AG08396 (cell line): Measurements from ENCODE around the gene PPP1CB.
"Not testable (repeated sequence)": the region's sequence is repeated elsewhere in the genome, so short reads cannot be mapped to it uniquely, and the experiment has no call there.

ENCODE experiments used
- DNase-seq: peaks from one replicate; pipeline ENCODE4 v3.0.0; 2012; ENCODE audit warnings: low spot score, mixed read lengths

PPP1CB gene

DNA sequence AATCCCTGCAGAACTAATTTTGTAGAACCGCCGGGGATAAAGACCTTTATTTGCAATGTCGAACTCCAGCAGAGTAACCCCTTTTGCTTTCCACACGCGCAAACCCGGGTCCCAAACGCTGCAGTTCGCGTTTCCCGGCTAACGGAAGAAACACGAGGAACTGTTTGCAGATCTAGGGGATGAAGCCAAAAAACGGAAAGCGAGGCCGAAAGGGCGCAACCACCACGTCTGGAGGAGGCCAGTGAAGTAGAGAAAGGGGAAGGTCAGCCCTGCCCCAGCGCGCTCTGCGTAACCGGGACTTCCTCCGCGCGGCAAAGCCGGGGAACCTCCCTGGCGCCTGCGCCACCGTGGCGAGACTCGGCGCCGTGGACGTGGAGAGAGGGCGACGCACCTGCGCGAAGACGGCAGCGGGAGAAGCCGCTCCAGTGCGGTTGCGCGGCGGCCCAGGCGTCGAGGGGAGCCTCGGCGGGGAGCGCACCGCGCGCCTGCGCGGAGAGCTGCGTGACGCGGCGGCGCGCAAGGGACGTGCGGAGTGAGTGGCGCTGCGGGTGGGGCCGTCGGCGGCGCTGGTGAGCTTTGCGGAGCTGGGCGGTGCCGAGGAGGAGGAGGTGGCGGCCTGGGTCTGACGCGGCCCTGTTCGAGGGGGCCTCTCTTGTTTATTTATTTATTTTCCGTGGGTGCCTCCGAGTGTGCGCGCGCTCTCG is at the start of gene PPP1CB:
TSS of gene PPP1CB (plus strand) at position 579 of the 704 bp plus-strand sequence. CDS start 295 bp downstream, outside the sequence.
- peak; percentile 99 for DNase-seq

DNA sequence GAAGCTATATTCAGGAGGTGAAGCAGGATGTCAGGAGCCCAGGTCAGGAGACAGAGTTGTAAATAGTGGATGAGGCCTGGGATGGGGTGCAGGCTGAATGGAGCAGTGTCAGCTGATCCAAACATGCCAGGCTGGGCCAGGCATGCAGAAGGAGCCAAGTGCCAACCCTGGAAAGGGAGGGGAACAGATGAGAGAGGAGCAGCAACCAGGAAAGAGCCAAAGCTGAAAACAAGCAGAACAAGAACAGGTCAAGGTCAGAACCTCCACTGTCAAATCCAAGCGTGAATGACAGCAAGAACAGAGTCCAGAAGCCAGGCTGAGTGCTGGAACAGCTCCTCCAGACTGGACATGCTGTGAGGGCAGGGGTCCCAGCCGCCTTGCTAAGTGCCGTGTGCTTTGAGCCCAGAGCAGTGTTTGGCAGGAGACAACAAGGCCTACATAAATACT is 49.2 kb upstream of the PPP1CB start:
- DNase-seq: no peak

DNA sequence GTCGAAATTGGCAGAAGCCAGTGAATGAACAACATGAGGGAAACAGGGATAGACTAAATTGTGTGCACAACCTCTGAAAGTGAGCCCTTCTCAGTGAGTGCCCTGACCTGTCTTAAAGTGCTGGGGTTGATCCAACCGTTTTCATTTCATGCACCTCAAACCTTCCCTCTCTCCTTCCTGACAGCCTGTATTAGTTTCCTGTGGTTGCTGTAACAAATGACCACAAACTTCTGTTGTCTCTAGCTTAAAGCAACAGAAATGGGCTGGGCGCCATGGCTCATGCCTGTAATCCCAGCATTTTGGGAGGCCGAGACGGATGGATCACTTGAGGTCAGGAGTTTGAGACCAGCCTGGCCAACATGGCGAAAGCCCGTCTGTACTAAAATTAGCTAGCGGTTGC is 48.8 kb upstream of the PPP1CB start:
- no peak for DNase-seq

DNA sequence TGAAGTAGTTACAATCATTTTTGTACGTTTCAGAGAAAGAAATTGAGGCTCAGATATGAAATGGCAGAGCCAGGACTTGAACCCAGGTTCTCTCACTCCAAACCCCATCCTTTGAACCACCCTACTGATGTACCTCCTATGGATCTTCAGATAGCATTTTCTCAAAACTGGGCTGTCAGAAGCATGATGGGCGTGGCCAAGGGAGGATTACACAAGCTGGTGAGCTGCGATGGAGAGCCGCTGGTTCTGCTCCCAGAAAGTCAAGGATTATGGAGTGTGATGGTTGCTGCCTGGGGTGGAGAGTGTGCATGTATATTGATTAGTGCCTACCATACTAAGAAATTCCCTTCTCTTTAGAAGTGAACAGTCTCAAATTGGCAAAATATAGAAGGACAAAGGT is 47.0 kb upstream of the PPP1CB start:
- DNase-seq: no peak

DNA sequence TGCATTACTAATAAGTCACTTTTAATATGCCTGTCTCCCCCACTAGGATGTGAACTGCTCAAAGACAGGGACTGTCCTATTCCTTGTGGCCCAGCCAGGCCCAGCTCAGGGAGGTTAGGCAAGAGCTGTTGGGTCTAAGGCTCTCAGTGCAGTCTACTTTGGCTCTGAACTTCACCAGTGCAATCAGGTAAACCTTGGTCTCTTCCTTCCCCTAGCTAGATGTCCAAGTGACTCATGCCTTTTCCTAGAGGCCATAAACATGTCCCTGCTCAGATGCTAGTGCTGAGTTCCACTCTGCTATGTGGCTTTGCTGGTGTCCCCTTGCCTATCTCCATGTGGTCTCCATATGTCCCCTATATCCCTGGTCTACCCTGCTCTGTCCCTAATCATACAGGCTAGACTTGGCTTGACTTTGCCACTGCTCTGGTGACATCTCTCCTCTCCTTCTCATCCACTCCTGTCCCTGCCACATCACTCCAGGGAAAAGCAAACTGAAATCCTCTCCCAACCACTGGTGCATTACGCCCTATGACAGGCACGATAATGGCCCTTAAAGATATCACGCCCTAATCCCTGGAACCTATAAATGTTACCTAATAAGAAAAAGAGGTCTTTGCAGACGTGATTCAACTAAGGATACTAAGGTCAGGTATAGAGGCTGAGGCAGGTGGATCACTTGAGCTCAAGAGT is 45.7 kb upstream of the PPP1CB start:
- no peak for DNase-seq

DNA sequence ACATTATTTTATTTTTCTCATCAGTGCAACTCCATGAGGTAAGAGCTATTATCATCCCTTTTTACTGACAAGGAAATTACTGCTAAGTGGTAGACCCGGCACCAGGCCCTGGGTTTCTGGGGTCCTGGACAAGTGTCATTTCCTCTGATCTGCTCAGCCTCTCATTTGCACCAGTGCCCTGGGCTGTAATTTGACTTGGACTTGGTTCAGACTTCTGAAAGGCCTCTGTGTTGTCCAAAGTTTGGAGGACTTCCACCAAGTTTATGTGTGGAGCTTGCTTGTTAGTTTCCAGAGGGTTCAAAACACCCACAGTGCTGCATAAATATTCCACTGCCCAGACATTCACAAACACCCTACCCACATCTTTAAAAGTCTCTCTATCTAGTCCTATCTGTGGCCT is 44.0 kb upstream of the PPP1CB start:
- no peak for DNase-seq

DNA sequence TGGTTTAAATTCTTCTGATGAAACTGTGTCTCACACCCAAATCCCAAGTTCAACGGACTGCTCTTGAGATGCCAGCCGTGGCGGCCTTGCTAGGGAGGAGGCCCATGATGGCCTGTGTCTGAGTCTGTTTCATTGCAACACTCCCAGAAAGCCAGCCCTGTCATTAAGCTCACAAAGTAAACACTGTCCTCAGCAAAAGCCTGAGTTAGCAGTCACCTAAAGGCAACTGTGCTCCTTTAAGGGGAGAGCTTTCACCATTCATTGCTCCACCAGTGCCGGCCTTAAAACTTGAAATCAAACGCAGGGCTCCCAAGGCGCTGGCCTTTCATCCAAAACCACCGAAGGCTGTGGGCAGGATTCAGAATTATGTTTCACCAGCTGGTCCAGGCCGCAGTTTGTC is 42.5 kb upstream of the PPP1CB start:
- peak; percentile 26 for DNase-seq

DNA sequence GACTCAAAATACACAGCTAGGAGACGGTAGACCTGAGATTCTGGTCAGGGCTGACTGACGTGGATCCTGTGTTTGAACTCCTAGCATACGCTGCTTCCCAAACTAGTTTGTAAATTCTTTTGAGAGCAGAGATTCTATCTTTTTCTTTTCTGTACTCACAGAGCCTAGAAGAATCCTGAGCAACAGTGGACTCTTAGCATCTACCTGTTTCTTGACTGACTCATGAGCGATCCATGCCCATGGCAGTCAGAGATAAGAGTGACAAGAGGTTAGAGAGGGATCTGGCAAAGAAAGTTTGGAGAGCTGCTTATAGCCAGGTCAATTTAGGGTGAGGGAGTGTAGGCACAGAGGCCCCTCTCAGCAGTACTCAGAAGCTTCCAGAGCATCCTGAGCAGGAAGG is 41.1 kb upstream of the PPP1CB start:
- DNase-seq: no peak

DNA sequence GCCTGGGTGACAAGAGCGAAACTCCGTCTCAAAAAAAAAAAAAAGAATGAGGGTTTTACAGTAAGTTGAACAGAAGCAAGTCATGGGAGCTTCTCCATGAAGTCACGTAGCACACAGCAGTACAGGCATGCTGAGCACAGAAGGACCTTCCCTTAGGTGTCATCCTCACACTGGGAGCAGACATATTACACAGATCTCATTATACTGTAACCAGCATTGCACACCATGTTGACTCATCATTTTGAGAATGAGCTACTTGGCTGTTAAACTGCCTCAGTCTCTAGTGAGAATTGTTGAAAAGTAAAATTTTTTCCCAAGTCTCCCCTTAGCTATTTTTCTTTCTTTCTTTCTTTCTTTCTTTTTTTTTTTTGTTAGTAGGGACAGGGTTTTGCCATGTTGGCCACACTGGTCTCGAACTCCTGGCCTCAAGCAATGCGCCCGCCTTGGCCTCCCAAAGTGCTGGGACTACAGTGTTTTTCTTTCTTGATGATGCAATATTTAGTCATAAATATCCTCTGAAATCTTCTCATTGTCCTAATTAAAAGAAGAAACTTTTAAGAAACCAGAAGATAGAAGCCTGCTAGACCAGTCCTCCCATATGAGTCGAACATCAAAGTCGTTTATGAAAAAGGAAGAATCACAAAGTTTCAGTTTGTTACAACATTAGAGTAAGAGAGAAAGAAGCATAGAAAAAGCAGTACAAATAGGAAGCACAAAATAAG is 37.9 kb upstream of the PPP1CB start:
- no peak for DNase-seq

DNA sequence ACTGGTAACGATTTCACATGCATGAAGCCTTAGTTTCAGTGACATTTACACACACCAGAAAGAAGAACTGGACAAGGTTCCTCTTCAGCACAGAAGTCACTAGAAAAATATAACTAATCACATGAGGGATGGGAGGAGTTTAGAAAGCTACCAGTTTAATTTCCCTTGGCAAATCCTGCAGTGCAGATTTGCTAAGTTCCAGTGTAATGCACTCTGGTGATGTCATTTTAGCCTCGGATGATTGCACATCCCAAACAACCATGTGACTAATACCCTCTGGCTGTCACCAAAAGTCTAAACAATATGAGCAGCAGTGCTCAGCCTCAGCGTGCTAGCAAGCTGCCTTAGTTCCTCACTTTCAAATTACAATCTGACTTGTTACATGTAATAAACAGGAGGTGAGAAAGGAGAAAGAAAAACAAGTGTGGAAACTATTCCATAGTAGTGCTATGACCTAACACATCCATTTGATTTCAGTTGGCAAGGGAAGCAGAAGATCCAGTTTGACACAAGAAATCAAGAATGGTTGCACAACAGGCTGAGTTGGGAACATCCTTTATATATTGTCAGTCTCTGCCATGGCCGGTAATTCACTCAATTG is 35.3 kb upstream of the PPP1CB start:
- peak; percentile 83 for DNase-seq

DNA sequence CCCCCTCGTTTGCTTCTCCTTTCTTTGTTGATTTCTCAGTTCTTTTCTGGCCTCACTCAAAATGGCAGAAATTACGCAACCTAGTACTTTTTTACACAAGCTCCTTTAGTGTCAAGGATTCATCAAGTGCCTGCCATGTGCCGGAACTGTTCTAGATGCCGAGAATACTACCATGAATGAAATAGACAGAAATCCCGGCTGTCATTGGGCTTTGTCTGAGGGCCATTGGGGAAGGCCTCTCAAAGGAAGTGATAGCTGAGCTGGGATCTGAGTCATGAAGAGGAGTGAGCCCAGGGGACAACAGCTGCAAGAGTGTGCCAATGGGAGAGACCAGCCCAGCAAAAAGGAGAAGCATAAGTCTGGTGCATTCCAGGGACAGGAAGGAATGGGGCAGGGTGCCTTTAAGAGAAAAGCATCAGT is 34.3 kb upstream of the PPP1CB start:
- peak; percentile 60 for DNase-seq

DNA sequence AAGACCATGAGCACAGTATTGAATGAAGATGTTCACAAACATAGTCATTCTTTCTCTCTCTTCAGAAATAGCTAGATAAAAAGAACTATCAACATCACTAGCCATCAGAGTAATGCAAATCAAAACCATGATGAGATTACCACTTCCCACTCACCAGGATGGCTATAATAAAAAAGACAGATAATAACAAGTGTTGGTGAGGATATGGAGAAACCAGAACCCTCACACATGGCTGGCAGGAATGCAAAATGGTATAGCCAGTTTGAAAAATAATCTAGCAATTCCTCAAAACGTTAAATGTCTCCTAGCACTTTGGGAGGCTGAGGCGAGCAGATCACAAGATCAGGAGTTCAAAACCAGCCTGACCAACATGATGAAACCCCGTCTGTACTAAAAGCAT is 31.3 kb upstream of the PPP1CB start:
- DNase-seq: no peak

DNA sequence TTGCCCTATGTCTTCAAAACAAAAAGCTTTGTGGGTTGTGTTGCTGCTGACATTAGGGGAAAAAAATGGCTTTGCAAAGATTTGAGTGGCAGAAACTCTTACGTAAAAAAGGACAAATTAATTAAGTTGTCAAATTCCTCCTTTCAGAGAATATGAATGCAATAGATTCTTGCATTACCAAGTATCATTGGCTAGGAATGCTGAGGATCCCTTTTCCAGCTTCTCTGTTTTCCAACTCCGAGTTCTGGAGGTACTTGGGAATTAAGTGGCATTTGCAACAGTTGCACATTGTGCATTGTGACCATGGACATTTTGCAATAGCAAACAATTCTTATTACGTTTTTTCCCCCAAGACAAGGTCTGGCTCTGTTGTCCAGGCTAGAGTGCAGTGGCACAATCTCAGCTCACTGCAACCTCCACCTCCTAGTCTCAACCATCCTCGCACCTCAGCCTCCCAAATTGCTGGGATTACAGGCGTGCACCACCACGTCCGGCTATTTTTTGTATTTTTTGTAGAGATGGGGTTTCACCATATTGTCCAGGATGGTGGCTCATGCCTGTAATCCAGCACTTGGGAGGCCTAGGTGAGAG is 29.9 kb upstream of the PPP1CB start:
- no peak for DNase-seq

DNA sequence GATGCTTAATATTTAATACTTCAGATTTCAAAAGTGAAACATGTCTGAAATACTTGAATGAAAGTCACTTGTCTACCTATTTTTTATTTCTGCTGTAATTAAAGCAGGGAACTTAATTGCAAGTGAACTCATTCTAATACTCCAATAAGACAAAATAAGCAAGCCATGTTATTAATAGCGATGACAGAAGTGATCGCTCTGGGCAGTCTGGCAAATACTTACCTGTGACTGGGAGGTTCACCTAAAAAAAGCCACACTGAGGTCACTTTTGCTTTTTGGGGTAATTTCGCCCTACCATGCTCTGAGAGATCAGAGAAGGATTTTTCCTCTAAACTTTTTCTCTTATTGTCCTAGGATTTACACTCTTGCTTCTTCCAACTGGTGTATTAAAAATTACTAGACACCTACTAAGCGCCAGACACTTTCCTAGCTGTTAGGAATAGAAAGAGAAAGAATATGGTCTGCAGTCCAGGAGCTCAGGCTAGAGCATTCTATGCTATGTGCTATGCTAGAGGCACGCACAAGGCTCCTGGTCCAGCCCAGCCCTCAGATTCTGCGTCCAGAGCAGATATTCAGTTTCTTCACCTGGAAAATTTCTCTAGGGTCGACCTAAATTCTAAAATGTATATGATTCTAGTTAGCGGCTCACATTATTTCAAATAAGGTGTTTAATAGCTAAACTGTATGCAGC is 26.5 kb upstream of the PPP1CB start:
- no peak for DNase-seq

DNA sequence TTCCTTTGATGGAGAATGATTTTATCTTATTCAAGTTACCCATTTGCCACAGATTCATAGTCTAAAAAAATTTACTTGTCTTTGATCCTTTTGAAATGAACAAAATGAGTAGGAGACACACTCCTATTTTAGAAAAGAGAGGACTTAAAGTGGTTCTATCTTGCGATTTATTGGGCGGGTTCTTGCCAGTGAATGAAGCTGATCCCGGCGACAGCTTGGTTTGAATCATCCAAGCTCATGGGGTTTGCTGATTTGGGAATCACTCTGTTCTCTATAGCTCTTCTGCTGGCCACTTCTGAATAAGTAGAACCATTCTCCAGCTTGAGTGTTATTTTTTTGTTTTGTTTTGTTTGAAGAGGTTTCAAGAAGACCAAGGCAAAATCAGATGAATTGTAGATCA is 25.5 kb upstream of the PPP1CB start:
- DNase-seq: no peak

DNA sequence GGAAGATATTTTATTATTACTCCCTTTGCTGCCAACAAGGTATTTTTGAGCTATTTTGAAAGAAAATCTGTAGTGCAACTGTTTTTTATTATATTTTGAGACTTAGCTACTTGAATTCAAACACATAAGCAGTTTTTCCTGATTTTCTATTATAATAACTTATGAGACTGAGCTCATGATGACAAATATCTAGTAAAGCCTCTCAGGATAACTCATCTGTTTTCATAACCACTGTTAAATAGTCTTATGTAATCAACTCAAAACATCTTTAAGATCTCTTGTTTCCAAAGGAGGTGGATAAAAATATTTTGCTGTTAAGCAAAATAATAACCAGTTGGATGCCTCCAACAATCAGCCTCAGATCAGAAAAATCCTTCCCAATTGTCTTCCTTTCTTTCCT is 21.9 kb upstream of the PPP1CB start:
- DNase-seq: no peak

DNA sequence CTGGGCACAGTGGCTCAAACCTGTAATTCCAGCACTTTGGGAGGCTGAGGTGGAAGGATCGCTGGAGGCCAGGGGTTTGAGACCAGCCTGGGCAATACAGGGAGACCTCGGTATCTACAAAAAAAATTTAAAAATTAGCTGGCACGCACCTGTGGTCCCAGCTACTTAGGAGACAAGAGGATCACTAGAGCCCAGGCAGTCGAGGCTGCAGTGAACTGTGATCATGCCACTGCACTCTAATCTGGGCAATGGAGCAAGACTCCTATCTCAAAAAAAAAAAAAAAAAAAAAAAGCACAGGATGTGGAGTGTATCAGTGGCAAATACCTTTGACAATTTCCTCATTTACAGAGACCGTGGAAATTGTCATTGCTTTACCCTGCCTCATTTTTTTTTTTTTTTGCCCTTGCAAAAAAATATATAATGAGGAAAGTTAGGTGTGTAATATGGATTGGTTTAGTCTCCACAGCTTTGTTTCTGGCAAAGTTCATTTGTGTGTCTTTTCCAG is 20.9 kb upstream of the PPP1CB start:
- DNase-seq: no peak

DNA sequence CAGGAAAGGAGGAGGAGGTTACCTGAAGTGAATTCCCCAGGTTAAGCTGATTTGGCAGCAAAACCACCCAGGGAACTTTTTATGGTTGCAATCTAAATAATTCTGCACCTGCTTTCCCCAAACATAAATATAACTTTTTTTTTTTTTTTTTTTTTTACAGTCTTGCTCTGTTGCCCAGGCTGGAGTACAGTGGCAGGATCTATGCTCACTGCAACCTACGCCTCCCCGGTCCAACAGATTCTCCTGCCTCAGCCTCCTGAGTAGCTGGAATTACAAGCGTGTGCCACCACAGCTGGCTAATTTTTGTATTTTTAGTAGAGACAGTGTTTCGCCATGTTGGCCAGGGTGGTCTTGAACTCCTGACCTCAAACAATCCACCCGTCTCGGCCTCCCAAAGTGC is 16.1 kb upstream of the PPP1CB start:
- no peak for DNase-seq

DNA sequence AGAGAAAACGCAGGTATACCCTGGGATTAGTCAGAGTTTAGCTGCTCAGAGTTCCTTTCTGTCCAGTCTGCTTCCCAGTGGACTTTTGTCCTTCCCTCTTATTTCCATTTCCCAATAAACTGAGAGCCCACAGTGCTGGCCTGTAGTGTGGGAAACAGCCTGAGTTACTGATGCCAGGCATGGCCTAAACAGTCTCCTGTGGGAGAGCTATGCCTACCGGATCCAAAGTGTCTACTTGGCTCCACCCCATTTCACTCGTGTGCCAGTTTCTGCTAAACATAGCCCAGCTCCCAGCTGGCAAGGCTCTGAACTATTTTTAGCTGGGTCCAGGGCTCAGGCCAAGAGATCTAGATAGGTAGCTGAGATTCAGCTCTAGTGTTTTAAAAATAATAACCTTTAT is 15.6 kb upstream of the PPP1CB start:
- peak; percentile 39 for DNase-seq

DNA sequence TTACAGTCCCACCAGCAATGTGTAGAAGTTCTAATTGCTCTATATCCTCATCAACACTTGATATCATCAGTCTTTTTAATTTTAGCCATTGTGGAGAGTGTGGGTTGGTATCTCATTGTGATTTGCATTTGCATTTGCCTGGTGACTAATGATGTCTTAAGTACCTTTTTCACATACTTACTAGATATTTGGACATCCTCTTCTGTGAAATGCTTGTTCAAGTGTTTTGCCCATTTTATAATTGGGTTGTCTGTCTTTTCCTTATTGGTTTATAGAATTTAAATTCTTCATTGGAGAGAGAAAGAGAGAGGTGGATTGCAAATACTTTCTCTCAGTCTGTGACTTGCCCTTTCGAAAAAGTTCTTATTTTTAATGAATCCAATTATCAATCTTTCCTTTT is 14.0 kb upstream of the PPP1CB start:
- DNase-seq: no peak

DNA sequence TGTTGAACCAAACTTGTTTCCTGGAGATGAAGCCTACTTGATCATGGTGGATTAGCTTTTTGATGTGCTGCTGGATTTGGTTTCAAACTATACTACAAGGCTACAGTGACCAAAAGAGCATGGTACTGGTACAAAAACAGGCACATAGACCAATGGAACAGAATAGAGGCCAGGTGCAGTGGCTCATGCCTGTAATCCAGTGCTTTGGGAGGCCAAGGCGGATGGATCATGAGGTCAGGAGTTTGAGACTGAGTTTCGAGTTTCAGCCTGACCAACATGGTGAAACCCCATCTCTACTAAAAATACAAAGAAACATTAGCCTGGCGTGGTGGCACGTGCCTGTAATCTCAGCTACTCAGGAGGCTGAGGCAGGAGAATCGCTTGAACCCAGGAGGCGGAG is 9.0 kb upstream of the PPP1CB start:
- not testable (repeated sequence) for DNase-seq
